Uterus (tissue), 2 donors: ENCODE results near the gene GPX4.

Experiments
- POLR2A ChIP-seq, 2 donors: fragments of 450-650 bp; IDR thresholded peaks; one replicate each; pipeline ENCODE4 v1.6.1; 2016; ENCODE audit warnings: antibody characterized with exemption in 2 of 2, mild to moderate bottlenecking in 1 of 2, moderate library complexity in 1 of 2
- TF ChIP-seq, protein P1 (sequence below), 4 experiments: fragments of 200-600 bp in 2 of 4; fragments of 450-650 bp in 2 of 4; sonication (generic) in 2 of 4; IDR thresholded peaks; one replicate each; pipeline ENCODE4 v1.5.1; 2016 to 2019; ENCODE audit warnings: antibody characterized with exemption in 4 of 4, mild to moderate bottlenecking in 2 of 4, moderate library complexity in 1 of 4

DNA sequence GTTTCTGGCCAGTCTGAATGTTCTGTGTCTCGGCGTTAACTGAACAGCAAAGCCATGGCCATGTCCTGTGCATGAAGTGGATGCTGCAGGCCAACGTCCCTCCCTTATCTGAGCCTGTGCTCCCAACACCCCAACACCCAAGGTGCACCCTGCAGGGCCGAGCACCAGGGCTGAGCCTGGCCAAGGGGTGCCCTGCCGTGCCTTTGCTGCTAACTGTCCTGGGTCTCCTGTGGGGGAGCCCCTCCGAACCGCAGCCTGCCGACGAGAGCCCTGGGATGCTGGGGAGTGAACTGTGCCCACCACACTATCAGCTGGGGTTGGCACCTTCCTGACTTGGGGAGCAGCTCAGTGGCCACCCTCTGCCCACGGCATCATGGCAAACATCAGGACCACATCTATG is 17.6 kb downstream of the GPX4 start:
- TF ChIP-seq, protein P1, sequence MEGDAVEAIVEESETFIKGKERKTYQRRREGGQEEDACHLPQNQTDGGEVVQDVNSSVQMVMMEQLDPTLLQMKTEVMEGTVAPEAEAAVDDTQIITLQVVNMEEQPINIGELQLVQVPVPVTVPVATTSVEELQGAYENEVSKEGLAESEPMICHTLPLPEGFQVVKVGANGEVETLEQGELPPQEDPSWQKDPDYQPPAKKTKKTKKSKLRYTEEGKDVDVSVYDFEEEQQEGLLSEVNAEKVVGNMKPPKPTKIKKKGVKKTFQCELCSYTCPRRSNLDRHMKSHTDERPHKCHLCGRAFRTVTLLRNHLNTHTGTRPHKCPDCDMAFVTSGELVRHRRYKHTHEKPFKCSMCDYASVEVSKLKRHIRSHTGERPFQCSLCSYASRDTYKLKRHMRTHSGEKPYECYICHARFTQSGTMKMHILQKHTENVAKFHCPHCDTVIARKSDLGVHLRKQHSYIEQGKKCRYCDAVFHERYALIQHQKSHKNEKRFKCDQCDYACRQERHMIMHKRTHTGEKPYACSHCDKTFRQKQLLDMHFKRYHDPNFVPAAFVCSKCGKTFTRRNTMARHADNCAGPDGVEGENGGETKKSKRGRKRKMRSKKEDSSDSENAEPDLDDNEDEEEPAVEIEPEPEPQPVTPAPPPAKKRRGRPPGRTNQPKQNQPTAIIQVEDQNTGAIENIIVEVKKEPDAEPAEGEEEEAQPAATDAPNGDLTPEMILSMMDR (IDR thresholded peaks at IDR 0.05), result no peak
- no peak for TF ChIP-seq POLR2A (IDR thresholded peaks at IDR 0.05)
